Panc1 (cell line): ENCODE data around the gene PCGF1. TPM values are rescaled to one million over a fixed set of nuclear protein-coding genes. Genes with fewer than 3 reads are reported as not detected.

Experiments used
- total RNA-seq: library from RNA; stranded (reverse); gene quantifications from one replicate; pipeline ENCODE4 v1.2.1, GENCODE V29; 2021; ENCODE audit not compliant: unreplicated experiment

PCGF1 gene
- total RNA-seq, 1 experiment from 2014 or later = 36.8 TPM

Other genes starting within 250 kb of the PCGF1 start
- gene SLC4A5, start 164.3 kb downstream of the PCGF1 start, total RNA-seq = 1.2 TPM
- gene DCTN1, start 127.4 kb downstream of the PCGF1 start, total RNA-seq = 190 TPM
- 3.9 TPM for gene C2orf81, start 86.1 kb downstream of the PCGF1 start, total RNA-seq
- gene WDR54, start 86.0 kb downstream of the PCGF1 start, total RNA-seq = 27.7 TPM
- 83.1 TPM for gene RTKN, start 65.8 kb downstream of the PCGF1 start, total RNA-seq
- 26.5 TPM for gene INO80B, start 52.6 kb downstream of the PCGF1 start, total RNA-seq
- 67.6 TPM for gene WBP1, start 49.3 kb downstream of the PCGF1 start, total RNA-seq
- 79.5 TPM for gene MOGS, start 42.3 kb downstream of the PCGF1 start, total RNA-seq
- gene MRPL53, start 35.0 kb downstream of the PCGF1 start, total RNA-seq = 98.1 TPM
- 24.2 TPM for gene CCDC142, start 24.7 kb downstream of the PCGF1 start, total RNA-seq
- 38.7 TPM for gene TTC31, start 24.6 kb downstream of the PCGF1 start, total RNA-seq
- gene LBX2, start 8.1 kb downstream of the PCGF1 start, total RNA-seq = 9.6 TPM
- not detected for gene TLX2, start 6.8 kb upstream of the PCGF1 start, total RNA-seq
- gene DQX1, start 18.5 kb upstream of the PCGF1 start, total RNA-seq = 0.41 TPM
- 142 TPM for gene AUP1, start 22.0 kb upstream of the PCGF1 start, total RNA-seq
- 21.2 TPM for gene HTRA2, start 22.2 kb upstream of the PCGF1 start, total RNA-seq
- 1.0 TPM for gene LOXL3, start 46.2 kb upstream of the PCGF1 start, total RNA-seq
- 6.2 TPM for gene DOK1, start 47.0 kb upstream of the PCGF1 start, total RNA-seq
- not detected for gene M1AP, start 140.6 kb upstream of the PCGF1 start, total RNA-seq
- 13.3 TPM for gene SEMA4F, start 146.6 kb upstream of the PCGF1 start, total RNA-seq